HEK293 (cell line): ENCODE data around the gene CSNK2A1.

ENCODE experiments used
- CTCF ChIA-PET: fragments of 350-600 bp; formaldehyde crosslinking; extraction: SDS; loops from one replicate; lab custom pipeline; 2021; ENCODE audit warnings: antibody characterized with exemption; lab: Yijun Ruan, JAX
- POLR2A ChIA-PET: fragments of 300-600 bp; formaldehyde crosslinking; extraction: SDS; loops from one replicate; lab custom pipeline; 2020; ENCODE audit warnings: antibody characterized with exemption, inconsistent platforms; lab: Yijun Ruan, JAX
- H3K27ac ChIP-seq: fragments of 200-500 bp; sonication (Bioruptor generic); 2 replicates; pipeline ENCODE4 v1.5.1; 2014; ENCODE audit warnings: low read depth, low read length, control low read depth, inconsistent platforms; ENCODE audit errors: extremely low read depth
- H3K36me3 ChIP-seq, 2 experiments: fragments of 200-500 bp in 1 of 2; sonication (Bioruptor generic) in 1 of 2; 1 replicate in 1 of 2; 2 replicates in 1 of 2; pipeline ENCODE4 v1.5.1; 2014 to 2017; ENCODE audit warnings: inconsistent platforms in 2 of 2, low read length in 2 of 2; ENCODE audit not compliant: control insufficient read depth in 2 of 2, insufficient read depth in 1 of 2
- H3K4me1 ChIP-seq: fragments of 200-500 bp; sonication (Bioruptor generic); 2 replicates; pipeline ENCODE4 v1.5.1; 2014; ENCODE audit warnings: mild to moderate bottlenecking, low read length, inconsistent platforms; ENCODE audit not compliant: control insufficient read depth, insufficient read depth
- H3K4me3 ChIP-seq: 2 replicates; pipeline ENCODE4 v1.5.1; 2011; ENCODE audit warnings: low read depth, mild to moderate bottlenecking, control low read depth, low read length, moderate library complexity
- H3K9me3 ChIP-seq: fragments of 200-500 bp; sonication (Bioruptor generic); 2 replicates; pipeline ENCODE4 v1.5.1; 2014; ENCODE audit warnings: low read depth, low read length, inconsistent platforms; ENCODE audit not compliant: control insufficient read depth, insufficient read depth
- HIC1 ChIP-seq: fragments of 450-650 bp; formaldehyde crosslinking; IDR thresholded peaks from 2 replicates; pipeline ENCODE4 v1.5.1; 2016; ENCODE audit warnings: missing biosample characterization, missing genetic modification characterization
- HOXA7 ChIP-seq: sonication (generic); formaldehyde crosslinking; IDR thresholded peaks from 2 replicates; pipeline ENCODE4 v1.8.1; 2022; ENCODE audit warnings: missing genetic modification reagents, borderline replicate concordance
- KLF7 ChIP-seq: fragments of 450-650 bp; formaldehyde crosslinking; IDR thresholded peaks from 2 replicates; pipeline ENCODE4 v1.5.1; 2016; ENCODE audit warnings: missing biosample characterization, missing genetic modification characterization, borderline replicate concordance
- KLF9 ChIP-seq: fragments of 450-650 bp; formaldehyde crosslinking; IDR thresholded peaks from 2 replicates; pipeline ENCODE4 v1.5.1; 2016; ENCODE audit warnings: missing biosample characterization, missing genetic modification characterization, low read depth
- RBAK ChIP-seq: fragments of 450-650 bp; formaldehyde crosslinking; IDR thresholded peaks from 2 replicates; pipeline ENCODE4 v1.5.1; 2016; ENCODE audit warnings: missing biosample characterization, missing genetic modification characterization
- SALL2 ChIP-seq: fragments of 450-650 bp; formaldehyde crosslinking; IDR thresholded peaks from 2 replicates; pipeline ENCODE4 v1.5.0; 2017; ENCODE audit warnings: missing biosample characterization, mild to moderate bottlenecking, missing genetic modification characterization, borderline replicate concordance
- YY2 ChIP-seq: fragments of 450-650 bp; formaldehyde crosslinking; IDR thresholded peaks from 2 replicates; pipeline ENCODE4 v1.5.1; 2016; ENCODE audit warnings: missing biosample characterization, missing genetic modification characterization
- ZBTB11 ChIP-seq: fragments of 450-650 bp; formaldehyde crosslinking; conservative IDR thresholded peaks from 2 replicates; pipeline ENCODE4 v1.5.1; 2016; ENCODE audit warnings: low read depth, missing biosample characterization, missing genetic modification characterization
- ZFHX2 ChIP-seq: fragments of 450-650 bp; formaldehyde crosslinking; conservative IDR thresholded peaks from 2 replicates; pipeline ENCODE4 v1.5.1; 2016; ENCODE audit warnings: missing biosample characterization, missing genetic modification characterization
- ZNF114 ChIP-seq: fragments of 450-650 bp; formaldehyde crosslinking; IDR thresholded peaks from 2 replicates; pipeline ENCODE4 v1.5.0; 2017; ENCODE audit warnings: missing biosample characterization, missing genetic modification characterization
- ZNF138 ChIP-seq: fragments of 450-650 bp; formaldehyde crosslinking; IDR thresholded peaks from 2 replicates; pipeline ENCODE4 v1.5.1; 2016; ENCODE audit warnings: missing biosample characterization, missing genetic modification characterization, borderline replicate concordance
- ZNF2 ChIP-seq: fragments of 450-650 bp; formaldehyde crosslinking; IDR thresholded peaks from 2 replicates; pipeline ENCODE4 v1.5.1; 2016; ENCODE audit warnings: missing biosample characterization, missing genetic modification characterization
- ZNF335 ChIP-seq: fragments of 450-650 bp; formaldehyde crosslinking; conservative IDR thresholded peaks from 2 replicates; pipeline ENCODE4 v1.5.1; 2016; ENCODE audit warnings: missing biosample characterization, missing genetic modification characterization
- ZNF362 ChIP-seq: fragments of 450-650 bp; formaldehyde crosslinking; IDR thresholded peaks from 2 replicates; pipeline ENCODE4 v1.5.1; 2016; ENCODE audit warnings: missing biosample characterization, missing genetic modification characterization
- ZNF404 ChIP-seq: fragments of 450-650 bp; formaldehyde crosslinking; IDR thresholded peaks from 2 replicates; pipeline ENCODE4 v1.5.1; 2017; ENCODE audit warnings: missing biosample characterization, missing genetic modification characterization
- ZNF48 ChIP-seq: fragments of 450-650 bp; formaldehyde crosslinking; IDR thresholded peaks from 2 replicates; pipeline ENCODE4 v1.5.1; 2016; ENCODE audit warnings: missing biosample characterization, missing genetic modification characterization
- ZNF555 ChIP-seq: fragments of 450-650 bp; formaldehyde crosslinking; conservative IDR thresholded peaks from 2 replicates; pipeline ENCODE4 v1.5.1; 2017; ENCODE audit warnings: missing biosample characterization, mild to moderate bottlenecking, missing genetic modification characterization, inconsistent platforms
- ZNF558 ChIP-seq: fragments of 450-650 bp; formaldehyde crosslinking; IDR thresholded peaks from 2 replicates; pipeline ENCODE4 v1.5.1; 2016; ENCODE audit warnings: missing biosample characterization, missing genetic modification characterization
- TF ChIP-seq, protein P1 (sequence below): fragments of 450-650 bp; formaldehyde crosslinking; IDR thresholded peaks from 2 replicates; pipeline ENCODE4 v1.5.1; 2017; ENCODE audit warnings: missing biosample characterization, missing genetic modification characterization
- TF ChIP-seq, protein P2 (sequence below): fragments of 450-650 bp; formaldehyde crosslinking; IDR thresholded peaks from 2 replicates; pipeline ENCODE4 v1.5.1; 2017; ENCODE audit warnings: missing biosample characterization, missing genetic modification characterization
- TF ChIP-seq, protein P3 (sequence below): fragments of 450-650 bp; formaldehyde crosslinking; IDR thresholded peaks from 2 replicates; pipeline ENCODE4 v1.5.1; 2016; ENCODE audit warnings: missing biosample characterization, missing genetic modification characterization

Gene CSNK2A1

DNA sequence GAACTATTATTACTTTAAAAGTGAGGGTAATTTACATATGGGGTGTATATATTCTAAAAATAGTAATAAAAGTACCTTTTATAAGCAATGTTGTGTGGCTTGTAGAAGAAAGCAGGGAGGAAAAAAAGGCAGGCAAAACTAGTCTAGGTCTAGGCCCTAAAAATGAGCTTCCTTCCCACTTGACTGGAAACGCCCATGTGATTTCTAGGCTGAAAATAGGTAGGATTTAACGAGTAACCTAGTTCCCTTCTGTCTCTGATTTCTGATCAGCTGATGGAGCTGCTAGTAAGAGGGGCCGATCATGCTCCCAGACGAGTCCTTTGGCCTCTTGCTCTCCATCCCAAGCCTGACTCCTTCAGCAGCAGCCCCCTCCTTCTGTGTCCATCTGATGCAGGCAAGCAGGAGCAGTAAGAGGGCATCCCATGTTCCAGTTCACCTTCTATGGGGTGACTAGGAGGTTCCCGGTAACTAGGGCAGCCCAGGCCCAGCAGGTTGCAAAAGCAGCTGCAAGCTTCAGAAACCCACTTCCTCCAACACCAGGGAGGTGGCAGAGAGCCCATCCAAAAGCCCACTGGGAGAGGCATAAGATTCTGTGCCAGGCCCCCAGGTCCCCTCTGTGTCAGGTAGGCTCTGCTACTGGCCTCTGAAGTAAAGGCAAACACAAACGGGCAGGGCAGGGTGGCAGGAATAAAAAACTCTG is 105.7 kb downstream of the CSNK2A1 start (continued):
- TF ChIP-seq, protein P1, sequence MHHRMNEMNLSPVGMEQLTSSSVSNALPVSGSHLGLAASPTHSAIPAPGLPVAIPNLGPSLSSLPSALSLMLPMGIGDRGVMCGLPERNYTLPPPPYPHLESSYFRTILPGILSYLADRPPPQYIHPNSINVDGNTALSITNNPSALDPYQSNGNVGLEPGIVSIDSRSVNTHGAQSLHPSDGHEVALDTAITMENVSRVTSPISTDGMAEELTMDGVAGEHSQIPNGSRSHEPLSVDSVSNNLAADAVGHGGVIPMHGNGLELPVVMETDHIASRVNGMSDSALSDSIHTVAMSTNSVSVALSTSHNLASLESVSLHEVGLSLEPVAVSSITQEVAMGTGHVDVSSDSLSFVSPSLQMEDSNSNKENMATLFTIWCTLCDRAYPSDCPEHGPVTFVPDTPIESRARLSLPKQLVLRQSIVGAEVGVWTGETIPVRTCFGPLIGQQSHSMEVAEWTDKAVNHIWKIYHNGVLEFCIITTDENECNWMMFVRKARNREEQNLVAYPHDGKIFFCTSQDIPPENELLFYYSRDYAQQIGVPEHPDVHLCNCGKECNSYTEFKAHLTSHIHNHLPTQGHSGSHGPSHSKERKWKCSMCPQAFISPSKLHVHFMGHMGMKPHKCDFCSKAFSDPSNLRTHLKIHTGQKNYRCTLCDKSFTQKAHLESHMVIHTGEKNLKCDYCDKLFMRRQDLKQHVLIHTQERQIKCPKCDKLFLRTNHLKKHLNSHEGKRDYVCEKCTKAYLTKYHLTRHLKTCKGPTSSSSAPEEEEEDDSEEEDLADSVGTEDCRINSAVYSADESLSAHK (tag by site-specific recombination) = no peak

DNA sequence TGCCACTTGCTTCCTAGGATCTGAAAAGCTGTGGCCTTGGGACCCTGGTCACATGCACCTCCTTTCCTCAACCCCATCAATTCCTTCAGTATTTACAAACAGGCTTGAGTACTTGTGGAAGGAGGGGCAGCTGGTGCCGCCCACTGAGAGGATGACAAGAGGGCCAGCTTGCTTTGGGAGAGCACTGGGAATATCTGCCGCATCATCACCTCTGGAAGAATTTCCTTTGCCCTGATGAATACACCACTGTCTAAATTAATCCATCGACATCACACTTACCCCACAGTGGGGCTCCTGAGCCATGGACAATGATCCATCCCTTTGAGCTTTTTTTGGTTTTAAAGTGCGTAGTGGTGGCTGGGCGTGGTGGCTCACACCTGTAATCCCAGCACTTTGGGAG is 107.1 kb downstream of the CSNK2A1 start:
- no peaks in the 10 kb centered on the region; the same call in 1 of the 2 replicates for H3K4me1 ChIP-seq
- TF ChIP-seq ZNF555 (tag by site-specific recombination) (no peak), RBAK (tag by site-specific recombination) (no peak), SALL2 (tag by site-specific recombination) (no peak), ZNF558 (tag by site-specific recombination) (no peak), ZNF138 (no peak), HIC1 (tag by site-specific recombination) (no peak), KLF7 (tag by site-specific recombination) (no peak), YY2 (tag by site-specific recombination) (no peak), ZNF404 (tag by site-specific recombination) (no peak), ZNF114 (tag by site-specific recombination) (no peak)
- TF ChIP-seq, protein P2, sequence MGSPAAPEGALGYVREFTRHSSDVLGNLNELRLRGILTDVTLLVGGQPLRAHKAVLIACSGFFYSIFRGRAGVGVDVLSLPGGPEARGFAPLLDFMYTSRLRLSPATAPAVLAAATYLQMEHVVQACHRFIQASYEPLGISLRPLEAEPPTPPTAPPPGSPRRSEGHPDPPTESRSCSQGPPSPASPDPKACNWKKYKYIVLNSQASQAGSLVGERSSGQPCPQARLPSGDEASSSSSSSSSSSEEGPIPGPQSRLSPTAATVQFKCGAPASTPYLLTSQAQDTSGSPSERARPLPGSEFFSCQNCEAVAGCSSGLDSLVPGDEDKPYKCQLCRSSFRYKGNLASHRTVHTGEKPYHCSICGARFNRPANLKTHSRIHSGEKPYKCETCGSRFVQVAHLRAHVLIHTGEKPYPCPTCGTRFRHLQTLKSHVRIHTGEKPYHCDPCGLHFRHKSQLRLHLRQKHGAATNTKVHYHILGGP (tag by site-specific recombination) = no peak
- TF ChIP-seq, protein P3, sequence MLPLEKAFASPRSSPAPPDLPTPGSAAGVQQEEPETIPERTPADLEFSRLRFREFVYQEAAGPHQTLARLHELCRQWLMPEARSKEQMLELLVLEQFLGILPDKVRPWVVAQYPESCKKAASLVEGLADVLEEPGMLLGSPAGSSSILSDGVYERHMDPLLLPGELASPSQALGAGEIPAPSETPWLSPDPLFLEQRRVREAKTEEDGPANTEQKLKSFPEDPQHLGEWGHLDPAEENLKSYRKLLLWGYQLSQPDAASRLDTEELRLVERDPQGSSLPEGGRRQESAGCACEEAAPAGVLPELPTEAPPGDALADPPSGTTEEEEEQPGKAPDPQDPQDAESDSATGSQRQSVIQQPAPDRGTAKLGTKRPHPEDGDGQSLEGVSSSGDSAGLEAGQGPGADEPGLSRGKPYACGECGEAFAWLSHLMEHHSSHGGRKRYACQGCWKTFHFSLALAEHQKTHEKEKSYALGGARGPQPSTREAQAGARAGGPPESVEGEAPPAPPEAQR (tag by site-specific recombination) = no peak
- H3K9me3 ChIP-seq = no peaks in the 10 kb centered on the region
- CTCF ChIA-PET = interaction anchor here (0.7 kb wide), 1 partner anchor 22 kb away, joined by 3 read pairs; no protein-coding TSS in a partner anchor
- peaks cover 16 to 88% of the 10 kb centered on the region in 2 experiments for H3K36me3 ChIP-seq
- no peak overlapping the region for H3K27ac ChIP-seq
- POLR2A ChIA-PET = no interaction called here
- no peak overlapping the region for H3K4me3 ChIP-seq

DNA sequence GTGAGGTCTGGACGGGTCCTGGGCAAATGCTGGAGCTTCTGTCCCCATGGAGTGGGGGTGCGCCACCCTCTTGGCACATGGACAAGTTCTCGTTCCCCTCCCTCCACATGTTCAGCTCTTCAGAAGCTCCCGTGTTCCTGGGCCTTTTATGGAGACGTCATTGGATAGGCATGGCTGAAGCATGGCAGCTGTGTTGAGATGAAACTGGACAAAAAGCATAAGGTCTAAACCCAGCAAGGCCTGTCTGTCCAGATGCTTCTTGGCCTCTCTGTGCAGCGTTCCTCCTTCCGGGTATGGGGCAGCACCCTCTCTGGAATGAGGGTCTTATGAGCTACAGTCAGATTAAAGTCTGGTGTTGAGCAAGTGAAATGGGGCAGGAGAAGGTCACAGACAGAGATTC is 108.0 kb downstream of the CSNK2A1 start:
- Histone ChIP-seq H3K4me1 (no peaks in the 10 kb centered on the region; the same call in 1 of the 2 replicates), H3K36me3 (peaks cover 6 to 86% of the 10 kb centered on the region in 2 experiments), H3K27ac (no peak overlapping the region), H3K4me3 (no peak overlapping the region), H3K9me3 (no peaks in the 10 kb centered on the region)
- ChIA-PET CTCF (interaction anchor here (0.6 to 1.3 kb wide), 5 partner anchors 10 to 83 kb away, joined by 3 to 5 read pairs (median 3); no protein-coding TSS in a partner anchor), POLR2A (no interaction called here)
- TF ChIP-seq ZNF335 (tag by site-specific recombination) (no peak), HOXA7 (no peak), ZNF48 (no peak), ZNF2 (tag by site-specific recombination) (no peak), ZNF362 (tag by site-specific recombination) (no peak), ZBTB11 (tag by site-specific recombination) (no peak), KLF9 (tag by site-specific recombination) (no peak), ZFHX2 (tag by site-specific recombination) (no peak)
